OCI-LY1 (cell line): ENCODE data around the gene XIAP.

Experiments
- EZH2 ChIP-seq: fragments of 200-600 bp; sonication (generic), shearing (Covaris generic); IDR thresholded peaks from 2 replicates; pipeline ENCODE4 v1.8.0; 2017; ENCODE audit warnings: borderline replicate concordance, mixed run types, mild to moderate bottlenecking, antibody characterized with exemption, low read length, moderate library complexity, mixed read lengths
- TF ChIP-seq, protein P1 (sequence below): fragments of 200-600 bp; sonication (generic), shearing (Covaris generic); IDR thresholded peaks from 2 replicates; pipeline ENCODE4 v1.5.1; 2017; ENCODE audit warnings: mild to moderate bottlenecking, antibody characterized with exemption, low read length, moderate library complexity, mixed read lengths

DNA sequence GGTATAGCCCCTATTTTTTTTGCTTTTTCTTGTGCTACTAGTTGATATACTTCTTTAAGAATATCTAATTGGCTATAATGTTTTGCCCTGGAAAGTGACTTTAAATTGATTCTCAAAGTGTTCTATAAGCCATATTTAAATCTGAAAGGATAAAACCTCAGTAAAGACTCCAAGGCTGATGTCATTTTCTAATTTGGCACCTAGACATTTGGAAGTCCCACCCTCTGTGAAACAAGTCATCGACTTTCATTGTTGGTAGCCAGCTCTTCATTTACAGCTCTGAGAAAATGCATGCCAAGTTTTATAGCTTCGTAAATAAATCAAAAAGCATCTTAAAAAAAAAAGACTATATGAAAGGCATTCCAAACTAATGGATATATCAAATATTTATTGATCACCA is 83.6 kb downstream of the XIAP start:
- TF ChIP-seq, protein P1, sequence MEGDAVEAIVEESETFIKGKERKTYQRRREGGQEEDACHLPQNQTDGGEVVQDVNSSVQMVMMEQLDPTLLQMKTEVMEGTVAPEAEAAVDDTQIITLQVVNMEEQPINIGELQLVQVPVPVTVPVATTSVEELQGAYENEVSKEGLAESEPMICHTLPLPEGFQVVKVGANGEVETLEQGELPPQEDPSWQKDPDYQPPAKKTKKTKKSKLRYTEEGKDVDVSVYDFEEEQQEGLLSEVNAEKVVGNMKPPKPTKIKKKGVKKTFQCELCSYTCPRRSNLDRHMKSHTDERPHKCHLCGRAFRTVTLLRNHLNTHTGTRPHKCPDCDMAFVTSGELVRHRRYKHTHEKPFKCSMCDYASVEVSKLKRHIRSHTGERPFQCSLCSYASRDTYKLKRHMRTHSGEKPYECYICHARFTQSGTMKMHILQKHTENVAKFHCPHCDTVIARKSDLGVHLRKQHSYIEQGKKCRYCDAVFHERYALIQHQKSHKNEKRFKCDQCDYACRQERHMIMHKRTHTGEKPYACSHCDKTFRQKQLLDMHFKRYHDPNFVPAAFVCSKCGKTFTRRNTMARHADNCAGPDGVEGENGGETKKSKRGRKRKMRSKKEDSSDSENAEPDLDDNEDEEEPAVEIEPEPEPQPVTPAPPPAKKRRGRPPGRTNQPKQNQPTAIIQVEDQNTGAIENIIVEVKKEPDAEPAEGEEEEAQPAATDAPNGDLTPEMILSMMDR, result no peak
- no peak for TF ChIP-seq EZH2
